HK-2 (cell line): ENCODE results near the gene NHEJ1.

Experiments used
- DNase-seq: peaks from one replicate; pipeline ENCODE4 v3.0.0-alpha.2; 2018; ENCODE audit not compliant: unreplicated experiment

Gene NHEJ1

DNA sequence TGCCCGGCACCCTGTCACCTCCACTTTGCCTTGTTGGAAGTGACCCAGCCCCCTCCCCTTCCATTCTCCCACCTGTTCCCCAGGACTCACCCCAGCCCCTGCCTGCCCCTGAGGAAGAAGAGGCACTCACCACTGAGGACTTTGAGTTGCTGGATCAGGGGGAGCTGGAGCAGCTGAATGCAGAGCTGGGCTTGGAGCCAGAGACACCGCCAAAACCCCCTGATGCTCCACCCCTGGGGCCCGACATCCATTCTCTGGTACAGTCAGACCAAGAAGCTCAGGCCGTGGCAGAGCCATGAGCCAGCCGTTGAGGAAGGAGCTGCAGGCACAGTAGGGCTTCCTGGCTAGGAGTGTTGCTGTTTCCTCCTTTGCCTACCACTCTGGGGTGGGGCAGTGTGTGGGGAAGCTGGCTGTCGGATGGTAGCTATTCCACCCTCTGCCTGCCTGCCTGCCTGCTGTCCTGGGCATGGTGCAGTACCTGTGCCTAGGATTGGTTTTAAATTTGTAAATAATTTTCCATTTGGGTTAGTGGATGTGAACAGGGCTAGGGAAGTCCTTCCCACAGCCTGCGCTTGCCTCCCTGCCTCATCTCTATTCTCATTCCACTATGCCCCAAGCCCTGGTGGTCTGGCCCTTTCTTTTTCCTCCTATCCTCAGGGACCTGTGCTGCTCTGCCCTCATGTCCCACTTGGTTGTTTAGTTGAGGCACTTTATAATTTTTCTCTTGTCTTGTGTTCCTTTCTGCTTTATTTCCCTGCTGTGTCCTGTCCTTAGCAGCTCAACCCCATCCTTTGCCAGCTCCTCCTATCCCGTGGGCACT lies 21.9 kb upstream of the NHEJ1 start:
- no peak for DNase-seq

DNA sequence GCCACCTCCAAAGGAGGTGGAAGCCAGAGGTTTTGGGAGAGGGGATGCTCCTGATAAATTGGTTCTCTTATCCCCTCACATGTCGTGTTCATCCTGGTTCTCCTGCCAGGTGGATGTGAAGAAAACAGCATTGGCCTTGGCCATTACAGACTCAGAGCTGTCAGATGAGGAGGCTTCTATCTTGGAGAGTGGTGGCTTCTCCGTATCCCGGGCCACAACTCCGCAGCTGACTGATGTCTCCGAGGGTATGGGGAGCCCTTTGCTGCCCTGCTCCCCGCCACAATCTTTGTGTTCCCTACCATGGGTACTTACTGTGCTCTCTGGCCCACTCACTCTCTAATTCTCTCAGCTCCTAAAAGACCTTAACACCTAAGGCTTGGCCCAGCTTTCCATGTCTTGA lies 20.9 kb upstream of the NHEJ1 start:
- no peak for DNase-seq

DNA sequence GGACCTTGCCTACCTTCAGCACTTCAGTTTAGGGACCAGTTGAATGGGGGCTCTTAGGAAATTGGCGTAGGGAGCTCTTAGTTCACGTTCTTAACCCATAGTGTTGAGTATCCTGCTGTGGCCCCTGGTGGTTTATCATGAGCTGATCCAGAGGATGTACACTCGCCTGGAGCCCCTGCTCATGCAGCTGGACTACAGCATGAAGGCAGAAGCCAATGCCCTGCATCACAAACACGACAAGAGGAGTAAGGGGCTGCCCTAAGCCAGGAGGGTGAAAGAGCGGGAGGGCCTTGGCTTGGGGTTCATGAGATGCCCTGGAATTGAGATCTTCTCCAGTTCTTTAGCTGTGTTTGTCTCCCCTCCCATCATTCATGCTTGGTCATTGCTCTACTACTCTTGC lies 20.3 kb upstream of the NHEJ1 start:
- DNase-seq = no peak

DNA sequence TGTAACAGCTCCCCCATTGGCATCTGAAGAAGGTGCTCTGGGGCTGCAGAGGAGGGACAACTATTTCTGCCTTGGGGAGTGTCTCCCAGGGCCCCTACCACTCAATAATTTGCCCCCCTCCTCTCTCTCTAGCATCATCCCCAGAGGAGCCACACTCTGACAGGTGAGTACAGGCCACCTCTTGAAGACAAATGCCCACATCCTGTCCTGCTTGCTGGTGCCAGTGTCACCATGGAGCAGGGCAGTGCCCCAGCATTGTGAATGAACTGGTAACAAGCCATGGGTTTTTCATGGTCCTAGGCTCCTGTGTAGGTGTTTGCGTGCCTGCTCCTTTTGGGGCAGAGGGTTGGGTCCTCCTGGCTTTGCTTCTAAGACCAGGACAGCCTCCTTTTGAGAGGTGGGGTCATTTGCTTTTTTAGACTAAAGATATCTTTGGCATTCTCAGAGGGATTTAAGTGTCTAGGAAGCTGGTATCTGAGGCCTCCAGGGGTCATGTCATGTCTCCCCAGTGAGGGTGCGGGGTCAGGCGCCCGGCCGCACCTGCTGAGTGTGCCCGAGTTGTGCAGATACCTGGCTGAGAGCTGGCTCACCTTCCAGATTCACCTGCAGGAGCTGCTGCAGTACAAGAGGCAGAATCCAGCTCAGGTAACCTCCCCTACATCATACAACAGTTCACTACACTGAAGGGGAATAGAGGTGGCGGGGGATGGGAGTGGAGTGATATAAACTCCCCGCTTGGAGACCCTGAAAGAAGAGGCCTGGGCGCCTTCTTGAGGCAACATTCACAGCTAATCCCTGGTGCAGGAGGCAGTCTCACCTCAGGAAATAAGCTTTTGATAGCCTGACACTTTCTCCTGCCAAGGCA lies 19.2 kb upstream of the NHEJ1 start:
- no peak for DNase-seq

GRCh38 chr2:219178377-219179175 lies 18.0 kb upstream of the NHEJ1 start:
- DNase-seq = no peak

DNA sequence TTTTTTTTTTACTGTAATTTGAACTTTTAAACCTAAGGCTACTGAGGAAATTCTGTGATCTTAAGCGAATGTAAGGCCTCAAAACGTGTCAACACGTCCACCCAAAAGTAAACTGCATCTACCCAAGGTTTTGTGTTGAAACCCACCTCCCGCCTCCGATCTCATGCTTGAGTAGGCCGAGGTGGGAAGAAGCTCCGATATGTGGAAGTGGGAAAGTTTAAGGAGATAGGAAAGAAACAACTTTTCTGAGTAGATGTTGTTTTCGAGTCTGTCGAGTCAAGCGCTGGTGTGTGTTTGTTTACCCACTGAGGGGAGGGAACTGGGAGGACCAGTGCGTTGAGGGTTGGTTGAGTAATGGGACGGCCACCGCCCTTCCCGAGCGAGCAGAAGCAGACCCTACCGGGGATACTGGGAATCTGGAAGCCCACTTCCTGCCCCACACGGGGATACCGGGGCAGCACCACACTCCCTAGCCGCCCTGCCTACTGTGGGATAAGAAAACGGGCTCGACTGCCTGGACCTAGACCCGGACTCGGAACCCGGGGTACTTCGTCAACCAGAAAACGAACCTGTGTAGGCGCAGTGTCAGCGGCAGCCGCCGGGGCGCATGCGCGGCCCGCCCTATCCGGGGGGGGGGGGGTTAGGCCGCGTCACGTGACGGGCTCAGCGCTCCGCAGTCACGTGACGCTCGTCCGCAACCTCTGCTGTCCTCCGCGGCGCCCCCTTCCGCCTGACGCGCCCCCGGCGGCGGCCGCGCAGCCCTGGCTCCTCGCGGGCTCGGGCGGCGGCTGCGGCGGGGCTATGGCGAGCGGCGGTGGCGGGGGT lies 17.1 kb upstream of the NHEJ1 start, which contains the start of gene RETREG2:
Gene RETREG2 (plus strand): TSS at position 724 of the 825 bp plus-strand sequence. CDS start 78 bp downstream, at position 802.
- peak; percentile 92 for DNase-seq

DNA sequence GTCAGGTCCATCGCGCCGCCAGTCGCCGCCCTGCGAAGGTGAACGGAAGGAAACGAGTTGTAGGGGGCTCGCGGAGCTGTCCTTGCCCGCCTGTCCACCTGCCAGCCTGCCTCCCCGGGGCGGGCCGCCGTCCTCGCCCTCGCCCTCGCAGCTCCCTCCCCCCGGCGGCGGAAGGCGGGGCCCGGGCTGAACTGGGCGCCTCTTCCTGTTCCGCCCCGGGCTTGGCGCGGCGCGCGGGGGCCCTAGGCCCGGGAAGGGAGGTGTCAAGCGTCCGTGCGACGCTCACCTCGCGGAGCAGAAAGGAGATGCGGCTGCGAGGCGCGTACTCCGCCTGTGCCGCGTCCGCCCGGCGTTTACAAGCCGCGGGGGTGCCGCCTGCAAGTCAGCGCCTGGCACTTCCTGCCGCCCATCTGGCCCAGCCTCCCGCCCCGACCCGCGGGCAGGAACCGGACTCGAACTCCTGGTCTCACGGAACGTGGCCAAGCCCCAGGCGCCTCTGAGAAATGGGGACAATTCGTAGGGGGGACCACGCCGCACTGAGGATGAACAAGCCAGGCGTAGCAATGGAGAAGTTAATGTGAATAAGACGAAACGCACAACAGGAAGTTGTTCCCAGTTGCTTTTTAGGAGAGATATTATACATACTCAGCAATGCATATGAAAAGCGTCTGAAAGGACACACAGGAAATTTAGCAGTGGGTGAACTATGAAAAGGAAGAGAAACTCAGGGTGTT lies 16.4 kb upstream of the NHEJ1 start, which contains the start of gene CNPPD1:
Gene CNPPD1 (minus strand): TSS at position 108 of the 734 bp plus-strand sequence. CDS start 97 bp downstream, at position 11.
- peak; percentile 86 for DNase-seq

DNA sequence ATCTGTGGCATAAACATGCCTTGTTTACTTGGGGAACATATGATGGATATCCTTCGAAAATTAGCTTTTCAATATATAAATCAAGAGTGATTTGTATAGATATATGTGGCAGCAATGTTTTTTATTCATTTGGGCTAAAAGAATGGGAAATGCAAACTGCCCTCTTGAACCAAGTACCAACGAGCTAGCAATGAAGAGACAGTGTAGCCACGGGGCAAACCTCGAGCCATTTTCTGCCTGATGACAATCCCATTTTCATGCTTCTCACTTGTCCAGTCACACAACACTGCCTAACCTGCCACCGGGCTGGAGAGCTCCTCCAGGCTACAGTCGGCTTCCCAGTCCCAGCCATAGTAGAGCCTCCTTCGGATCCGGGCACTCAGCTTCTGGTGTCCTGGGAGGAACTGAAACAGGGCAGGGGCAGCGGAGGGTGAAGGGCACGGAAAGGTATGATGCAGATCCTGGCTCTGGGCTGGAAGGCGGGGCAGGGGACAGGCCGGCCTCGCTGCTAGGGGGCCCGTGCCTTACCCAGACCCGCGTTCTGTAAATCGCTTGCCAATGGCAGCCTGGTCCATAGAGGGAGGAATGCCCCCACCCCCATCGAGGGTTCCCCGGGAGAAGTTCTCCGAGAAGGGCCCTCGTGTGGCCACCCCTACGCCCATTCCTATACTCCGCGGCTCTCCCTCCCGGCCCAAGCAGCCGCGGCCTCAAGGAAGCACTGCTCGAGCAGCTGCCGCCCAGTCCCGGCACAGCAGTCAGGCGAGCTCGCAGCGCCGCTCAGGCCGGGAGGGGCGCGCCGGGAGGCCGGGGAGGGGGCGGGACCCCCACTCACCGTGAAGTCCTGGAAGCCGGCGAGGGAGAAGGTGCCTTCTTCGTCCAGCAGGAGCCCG lies 15.6 kb upstream of the NHEJ1 start:
- peak; percentile 61 for DNase-seq

DNA sequence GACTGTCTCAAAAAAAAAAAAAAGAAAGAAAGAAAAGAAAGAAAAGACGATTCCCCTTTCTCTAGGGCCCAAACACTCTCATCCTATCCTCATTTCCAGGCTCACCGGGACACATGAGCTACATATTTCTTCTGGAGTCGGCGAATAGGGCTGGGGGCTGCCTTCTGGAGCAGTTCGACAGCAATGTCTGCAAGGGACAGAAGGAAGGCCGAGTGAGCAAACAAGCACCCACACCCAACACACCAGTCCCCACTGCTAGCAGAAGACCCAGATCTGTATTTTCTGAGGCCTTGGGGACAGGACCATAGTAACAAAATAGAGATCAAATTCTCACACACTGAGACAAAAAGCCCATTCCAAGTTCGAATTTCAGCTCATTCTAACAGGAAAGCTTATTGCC lies 14.9 kb upstream of the NHEJ1 start:
- DNase-seq = no peak

- DNase-seq = peak; percentile 60
Measured at GRCh38 chr2:219174801-219175200, 14.2 kb upstream of the NHEJ1 start.

- DNase-seq = peak; percentile 42
Measured at GRCh38 chr2:219174146-219174545, 13.5 kb upstream of the NHEJ1 start.

DNA sequence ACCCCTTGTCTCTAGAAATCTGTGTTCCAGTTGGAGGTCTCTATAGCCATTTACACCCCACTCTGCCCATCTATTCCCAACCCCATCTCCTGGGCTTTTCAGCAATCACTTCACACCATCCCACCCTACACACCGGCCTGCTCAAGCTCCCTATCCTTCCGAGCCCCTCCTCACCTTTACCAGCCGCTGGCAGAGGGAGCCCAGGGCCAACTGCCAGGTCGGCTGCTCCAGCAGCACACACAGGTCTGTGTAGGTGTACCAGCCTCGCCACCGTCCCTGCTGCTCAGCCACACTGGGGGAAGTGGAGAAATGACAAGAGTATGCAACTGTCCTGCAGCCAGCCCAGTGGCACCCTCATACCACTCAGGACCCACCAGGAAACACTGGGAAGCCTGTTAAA lies 12.6 kb upstream of the NHEJ1 start:
- no peak for DNase-seq

- no peak for DNase-seq
Measured at GRCh38 chr2:219172231-219173154, 11.9 kb upstream of the NHEJ1 start.

DNA sequence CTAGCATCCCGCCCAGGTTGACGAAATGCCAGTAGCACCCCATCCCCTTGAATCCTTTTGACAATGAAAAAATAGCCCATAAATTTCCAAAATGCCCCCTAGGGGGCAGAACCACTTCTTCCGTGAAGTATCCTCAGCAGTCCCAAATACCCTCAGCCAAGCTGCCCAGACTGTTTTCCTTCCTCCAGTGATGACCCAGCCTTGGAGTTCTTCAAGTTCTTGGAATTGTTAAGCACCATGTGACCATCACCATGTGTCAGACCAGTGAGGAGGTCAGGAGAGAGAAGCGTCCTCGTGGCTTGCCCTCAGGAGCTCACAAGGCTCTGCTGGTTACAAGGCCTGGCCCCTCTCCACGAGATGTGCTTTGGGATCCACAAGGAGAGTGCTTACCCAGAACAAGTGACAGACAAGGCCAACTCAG lies 10.6 kb upstream of the NHEJ1 start:
- DNase-seq = peak; percentile 35

DNA sequence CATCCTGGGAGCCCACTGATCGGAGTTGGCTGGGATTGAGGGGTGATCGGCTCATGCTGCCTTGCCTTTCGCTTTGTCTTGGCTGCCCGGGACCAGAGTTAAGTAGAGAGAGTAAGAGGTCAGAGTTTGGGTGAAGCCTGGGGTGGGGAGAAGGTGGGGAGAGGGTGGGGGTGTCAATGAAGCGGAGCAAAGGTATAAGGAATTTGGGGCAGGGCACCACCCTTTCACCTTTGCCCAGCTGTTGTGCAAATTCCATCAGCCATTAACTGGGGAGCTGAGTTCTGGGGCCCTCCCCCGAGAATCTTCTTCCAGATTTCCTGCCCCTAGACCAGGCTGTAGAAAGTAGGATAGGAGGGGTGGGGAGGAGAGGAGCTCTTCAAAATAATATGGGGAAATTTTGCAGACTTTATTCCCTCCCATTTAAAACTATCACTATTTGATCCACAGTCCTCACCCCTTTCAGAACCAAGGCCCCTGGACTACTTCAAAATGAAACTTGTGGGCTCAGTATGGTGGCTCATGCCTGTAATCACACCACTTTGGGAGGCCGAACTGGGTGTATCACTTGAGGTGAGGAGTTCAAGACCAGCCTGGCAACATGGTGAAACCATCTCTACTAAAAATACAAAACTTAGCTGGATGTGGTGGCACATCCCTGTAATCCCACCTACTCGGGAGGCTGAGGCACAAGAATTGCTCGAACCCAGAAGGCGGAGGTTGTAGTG lies 9.5 kb upstream of the NHEJ1 start, which contains the start of gene SLC23A3:
Gene SLC23A3 (minus strand): TSS at position 100 of the 725 bp plus-strand sequence. CDS start 45 bp downstream, at position 55.
- no peak for DNase-seq

DNA sequence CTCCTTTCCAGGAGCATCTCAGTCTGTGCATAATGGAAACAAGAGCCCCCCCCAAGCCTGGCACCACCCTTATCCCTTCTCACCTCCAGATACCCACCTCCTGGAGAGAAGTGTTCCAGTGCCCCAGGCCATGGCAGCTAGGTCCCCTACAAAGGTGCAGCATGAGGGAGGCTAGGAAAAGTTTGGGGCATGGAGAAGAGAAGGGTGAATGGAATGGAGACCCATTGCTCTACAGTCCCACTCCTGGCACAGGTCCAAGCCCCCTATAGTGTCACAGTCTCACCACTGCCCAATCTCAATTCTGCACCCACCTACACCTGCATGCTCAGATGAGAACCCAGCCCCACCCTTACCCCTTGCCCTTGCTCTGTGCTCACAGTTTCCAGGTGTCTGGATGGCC lies 8.3 kb upstream of the NHEJ1 start:
- DNase-seq = no peak

- DNase-seq = no peak
Measured at GRCh38 chr2:219168526-219168925, 7.9 kb upstream of the NHEJ1 start.
